Endothelial cell of umbilical vein (primary cell): ENCODE results near the gene CYP3A5. TPM values are rescaled to one million over a fixed set of nuclear protein-coding genes. Genes with fewer than 3 reads are reported as not detected.

Experiments used
- BruUV-seq: library from RNA; stranded (reverse); fragments of 400-500 nt; replicated peaks from 2 replicates; lab custom pipeline; 2021; lab: Mats Ljungman, UMichigan
- CTCF ChIA-PET: fragments of 300-600, 350-600 bp; sonication (Branson Sonifier 250); formaldehyde crosslinking; loops from one replicate; lab custom pipeline; 2021; ENCODE audit warnings: antibody characterized with exemption, inconsistent platforms; lab: Charles Lee
- POLR2A ChIA-PET: fragments of 300-600, 350-600 bp; sonication (Branson Sonifier 250); formaldehyde crosslinking; loops from one replicate; lab custom pipeline; 2021; ENCODE audit warnings: antibody characterized with exemption, inconsistent platforms; lab: Charles Lee
- DNase-seq: peaks from one replicate; pipeline ENCODE4 v3.0.0-alpha.2; 2011; ENCODE audit warnings: low read depth, low spot score
- FAIRE-seq: peaks from 2 replicates; lab custom pipeline; 2011; peaks lifted over from hg19 to GRCh38; lab: Jason Lieb, UNC
- H2AFZ ChIP-seq: 2 replicates; pipeline ENCODE4 v1.6.0; 2012; ENCODE audit warnings: low read depth, low read length, control low read depth, inconsistent platforms
- H3K27ac ChIP-seq: 2 replicates; pipeline ENCODE4 v1.5.1; 2011; ENCODE audit warnings: low read depth, mild to moderate bottlenecking, control low read depth, low read length, moderate library complexity; ENCODE audit not compliant: insufficient read depth
- H3K27me3 ChIP-seq, 2 experiments: 2 replicates each; pipeline versions ENCODE4 v1.6.0 to v1.6.1; 2011; ENCODE audit warnings: low read length in 2 of 2, mixed read lengths in 1 of 2; ENCODE audit not compliant: control insufficient read depth in 2 of 2, insufficient read depth in 2 of 2
- H3K36me3 ChIP-seq, 2 experiments: 2 replicates in 1 of 2; 3 replicates in 1 of 2; pipeline ENCODE4 v1.5.1; 2011; ENCODE audit warnings: low read length in 2 of 2, mild to moderate bottlenecking in 1 of 2, moderate library complexity in 1 of 2; ENCODE audit not compliant: control insufficient read depth in 2 of 2, insufficient read depth in 2 of 2; ENCODE audit errors: extremely low read depth in 1 of 2
- H3K4me1 ChIP-seq: 3 replicates; pipeline ENCODE4 v1.5.1; 2011; ENCODE audit warnings: mild to moderate bottlenecking, low read length; ENCODE audit not compliant: control insufficient read depth, insufficient read depth; ENCODE audit errors: extremely low read depth
- H3K4me2 ChIP-seq: 2 replicates; pipeline ENCODE4 v1.6.1; 2011; ENCODE audit warnings: low read length, control low read depth, mixed read lengths; ENCODE audit not compliant: insufficient read depth
- H3K4me3 ChIP-seq, 3 experiments: fragments of 200-600 bp in 1 of 3; sonication (generic), shearing (Covaris generic) in 1 of 3; replicated peaks in 1 of 3; 2 replicates each; pipeline ENCODE4 v1.5.1; 2011 to 2016; ENCODE audit warnings: control low read depth in 3 of 3, low read length in 3 of 3, mild to moderate bottlenecking in 2 of 3, inconsistent platforms in 1 of 3, low read depth in 1 of 3, moderate library complexity in 1 of 3; ENCODE audit not compliant: insufficient read depth in 1 of 3
- H3K79me2 ChIP-seq: 2 replicates; pipeline ENCODE4 v1.6.0; 2012; ENCODE audit warnings: low read length, inconsistent platforms; ENCODE audit not compliant: control insufficient read depth, insufficient read depth
- H3K9ac ChIP-seq: replicated peaks from 2 replicates; pipeline ENCODE3; 2011; ENCODE audit warnings: low read length, control low read depth; ENCODE audit not compliant: insufficient read depth; ENCODE audit errors: extremely low read depth
- H3K9me1 ChIP-seq: replicated peaks from 3 replicates; pipeline ENCODE4 v1.6.0; 2011; ENCODE audit warnings: mild to moderate bottlenecking, low read length; ENCODE audit not compliant: control insufficient read depth, insufficient read depth; ENCODE audit errors: extremely low read depth
- H3K9me3 ChIP-seq: replicated peaks from 2 replicates; pipeline ENCODE4 v1.5.1; 2012; ENCODE audit warnings: low read length, inconsistent platforms; ENCODE audit not compliant: control insufficient read depth, insufficient read depth
- H4K20me1 ChIP-seq: replicated peaks from 2 replicates; pipeline ENCODE3; 2011; ENCODE audit warnings: mild to moderate bottlenecking, low read length; ENCODE audit not compliant: control insufficient read depth, insufficient read depth; ENCODE audit errors: extremely low read depth
- EZH2 ChIP-seq: IDR thresholded peaks from 2 replicates; pipeline ENCODE4 v1.6.1; 2012; ENCODE audit warnings: borderline replicate concordance, low read depth, mild to moderate bottlenecking, moderate library complexity, low read length, inconsistent platforms; ENCODE audit not compliant: severe bottlenecking
- FOS ChIP-seq: IDR thresholded peaks from 2 replicates; pipeline ENCODE4 v1.6.1; 2011; ENCODE audit warnings: mild to moderate bottlenecking, low read length, moderate library complexity, borderline replicate concordance; ENCODE audit not compliant: insufficient read depth
- GATA2 ChIP-seq: IDR thresholded peaks from 2 replicates; pipeline ENCODE4 v1.7.0; 2011; ENCODE audit warnings: low read depth, mild to moderate bottlenecking, moderate library complexity, mixed read lengths, low read length; ENCODE audit not compliant: insufficient read length, insufficient read depth
- JUN ChIP-seq: IDR thresholded peaks from 2 replicates; pipeline ENCODE4 v1.6.1; 2011; ENCODE audit warnings: borderline replicate concordance, low read depth; ENCODE audit not compliant: insufficient read length, insufficient read depth
- MYC ChIP-seq: IDR thresholded peaks from one replicate; pipeline ENCODE4 v1.6.1; 2011; ENCODE audit warnings: mild to moderate bottlenecking, low read depth, low read length
- POLR2A ChIP-seq: IDR thresholded peaks from 2 replicates; pipeline ENCODE4 v1.6.1; 2012; ENCODE audit warnings: low read depth, mild to moderate bottlenecking, control low read depth, low read length
- POLR2AphosphoS5 ChIP-seq: IDR thresholded peaks from 2 replicates; pipeline ENCODE4 v1.6.1; 2012; ENCODE audit warnings: low read depth, mild to moderate bottlenecking, control low read depth, low read length, moderate library complexity; ENCODE audit not compliant: insufficient read depth
- dilution Hi-C: fragments of 300-500 bp; cut with MboI; formaldehyde crosslinking; loops from one replicate; pipeline ENCODE4 v1.15.0; 2019; ENCODE audit warnings: low sequenced_read_pairs; ENCODE audit not compliant: extremely low pct_ligation_motif_present
- intact Hi-C: fragments of 100-400 bp; cut with micrococcal nuclease; formaldehyde crosslinking; loops from one replicate; pipeline ENCODE4 v1.10.0; 2022
- polyA plus RNA-seq, 4 experiments: library from polyadenylated mRNA; depleted of rRNA in 3 of 4; stranded (reverse) in 3 of 4; unstranded in 1 of 4; fragments of >200 nt; gene quantifications; 2 replicates each; pipeline versions ENCODE4 v1.2.1 to v1.2.3, GENCODE V29; 2011 to 2012; ENCODE audit warnings: missing spikeins in 1 of 4
- total RNA-seq: library from RNA; stranded (reverse); gene quantifications from 2 replicates; pipeline ENCODE4 v1.2.3, GENCODE V29; 2021
- TF ChIP-seq, protein P1 (sequence below), 2 donors: IDR thresholded peaks; 1 replicate in 1 of 2; 2 replicates in 1 of 2; pipeline ENCODE4 v1.5.1; 2011; ENCODE audit warnings: low read length in 2 of 2, mild to moderate bottlenecking in 2 of 2, moderate library complexity in 2 of 2, control low read depth in 1 of 2, inconsistent platforms in 1 of 2, low read depth in 1 of 2; ENCODE audit not compliant: insufficient read depth in 1 of 2; ENCODE audit errors: extremely low read depth in 1 of 2
- TF ChIP-seq, protein P2 (sequence below): IDR thresholded peaks from 2 replicates; pipeline ENCODE4 v1.6.1; 2011; ENCODE audit not compliant: insufficient read depth, insufficient read length

The CYP3A5 gene
- total and polyA plus RNA-seq, 2 donors (not counting 3 experiments of a cell fraction or from before 2014, with no cell fraction given): not detected

DNA sequence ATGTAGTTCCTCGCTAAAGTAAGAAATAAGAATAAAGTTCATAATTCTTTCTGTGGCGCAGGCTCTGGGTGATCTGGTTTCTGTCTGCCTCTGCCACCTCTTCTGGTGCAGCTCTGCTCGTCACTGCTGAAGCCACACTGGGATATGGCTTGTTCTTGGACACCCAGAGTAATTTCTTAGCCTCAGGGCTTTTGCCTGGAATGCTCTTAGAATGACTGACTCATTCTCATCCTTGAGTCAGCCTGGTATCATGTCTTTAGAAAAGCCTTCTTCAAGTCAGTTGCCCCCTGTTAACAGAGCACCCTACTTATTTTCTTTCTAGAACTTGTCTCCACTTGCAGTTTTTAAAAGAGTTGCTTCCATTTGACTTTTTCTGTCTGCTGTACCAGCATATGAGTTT lies 61.1 kb downstream of the CYP3A5 start:
- CTCF ChIA-PET: no interaction called here
- DNase-seq (no peak), FAIRE-seq (no peak)
- Histone ChIP-seq H3K27ac (no peak overlapping the region), H3K79me2 (peaks cover 10% of the 10 kb centered on the region), H3K36me3 (peaks cover 7 to 32% of the 10 kb centered on the region in 2 experiments), H3K4me2 (no peak overlapping the region), H3K27me3 (no peaks in the 10 kb centered on the region), H4K20me1 (no peaks in the 10 kb centered on the region), H3K4me3 (no peak overlapping the region), H3K9ac (no peak overlapping the region), H2AFZ (no peak overlapping the region), H3K4me1 (peaks cover 9% of the 10 kb centered on the region), H3K9me1 (no peaks in the 10 kb centered on the region), H3K9me3 (no peaks in the 10 kb centered on the region)
- dilution Hi-C loops: no loop called here
- no TSS peak for BruUV-seq
- no peak for TF ChIP-seq POLR2A
- TF ChIP-seq, protein P1, sequence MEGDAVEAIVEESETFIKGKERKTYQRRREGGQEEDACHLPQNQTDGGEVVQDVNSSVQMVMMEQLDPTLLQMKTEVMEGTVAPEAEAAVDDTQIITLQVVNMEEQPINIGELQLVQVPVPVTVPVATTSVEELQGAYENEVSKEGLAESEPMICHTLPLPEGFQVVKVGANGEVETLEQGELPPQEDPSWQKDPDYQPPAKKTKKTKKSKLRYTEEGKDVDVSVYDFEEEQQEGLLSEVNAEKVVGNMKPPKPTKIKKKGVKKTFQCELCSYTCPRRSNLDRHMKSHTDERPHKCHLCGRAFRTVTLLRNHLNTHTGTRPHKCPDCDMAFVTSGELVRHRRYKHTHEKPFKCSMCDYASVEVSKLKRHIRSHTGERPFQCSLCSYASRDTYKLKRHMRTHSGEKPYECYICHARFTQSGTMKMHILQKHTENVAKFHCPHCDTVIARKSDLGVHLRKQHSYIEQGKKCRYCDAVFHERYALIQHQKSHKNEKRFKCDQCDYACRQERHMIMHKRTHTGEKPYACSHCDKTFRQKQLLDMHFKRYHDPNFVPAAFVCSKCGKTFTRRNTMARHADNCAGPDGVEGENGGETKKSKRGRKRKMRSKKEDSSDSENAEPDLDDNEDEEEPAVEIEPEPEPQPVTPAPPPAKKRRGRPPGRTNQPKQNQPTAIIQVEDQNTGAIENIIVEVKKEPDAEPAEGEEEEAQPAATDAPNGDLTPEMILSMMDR (IDR thresholded peaks at IDR 0.05; ENCODE audit: extremely low read depth in 1 of 2, insufficient read depth in 1 of 2, low read depth in 1 of 2, low read length in 2 of 2): no peak
- TF ChIP-seq FOS: no peak
- TF ChIP-seq POLR2AphosphoS5: no peak
- no peak for TF ChIP-seq MYC
- TF ChIP-seq, protein P2, sequence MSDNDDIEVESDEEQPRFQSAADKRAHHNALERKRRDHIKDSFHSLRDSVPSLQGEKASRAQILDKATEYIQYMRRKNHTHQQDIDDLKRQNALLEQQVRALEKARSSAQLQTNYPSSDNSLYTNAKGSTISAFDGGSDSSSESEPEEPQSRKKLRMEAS: no peak
- no peak for TF ChIP-seq GATA2
- TF ChIP-seq EZH2: no peak
- TF ChIP-seq JUN: no peak
- POLR2A ChIA-PET: no interaction called here
- intact Hi-C loops: no loop called here
